ENCODE results near the gene DPM2.

GRCh38 chr9:127938298-127938690 is 640 bp upstream of the DPM2 start:
- no peak for TF ChIP-seq POLR2A (IDR thresholded peaks at IDR 0.05)
- TF ChIP-seq, protein P1, sequence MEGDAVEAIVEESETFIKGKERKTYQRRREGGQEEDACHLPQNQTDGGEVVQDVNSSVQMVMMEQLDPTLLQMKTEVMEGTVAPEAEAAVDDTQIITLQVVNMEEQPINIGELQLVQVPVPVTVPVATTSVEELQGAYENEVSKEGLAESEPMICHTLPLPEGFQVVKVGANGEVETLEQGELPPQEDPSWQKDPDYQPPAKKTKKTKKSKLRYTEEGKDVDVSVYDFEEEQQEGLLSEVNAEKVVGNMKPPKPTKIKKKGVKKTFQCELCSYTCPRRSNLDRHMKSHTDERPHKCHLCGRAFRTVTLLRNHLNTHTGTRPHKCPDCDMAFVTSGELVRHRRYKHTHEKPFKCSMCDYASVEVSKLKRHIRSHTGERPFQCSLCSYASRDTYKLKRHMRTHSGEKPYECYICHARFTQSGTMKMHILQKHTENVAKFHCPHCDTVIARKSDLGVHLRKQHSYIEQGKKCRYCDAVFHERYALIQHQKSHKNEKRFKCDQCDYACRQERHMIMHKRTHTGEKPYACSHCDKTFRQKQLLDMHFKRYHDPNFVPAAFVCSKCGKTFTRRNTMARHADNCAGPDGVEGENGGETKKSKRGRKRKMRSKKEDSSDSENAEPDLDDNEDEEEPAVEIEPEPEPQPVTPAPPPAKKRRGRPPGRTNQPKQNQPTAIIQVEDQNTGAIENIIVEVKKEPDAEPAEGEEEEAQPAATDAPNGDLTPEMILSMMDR (IDR thresholded peaks at IDR 0.05): no peak

All from body of pancreas (tissue), 4 donors.